HepG2 (cell line): ENCODE data around the gene PYY. TPM values are rescaled to one million over a fixed set of nuclear protein-coding genes. Genes with fewer than 3 reads are reported as not detected.
A peak's percentile ranks its signal among the peaks of the same experiment; 100 is the strongest.

ENCODE experiments used
- ATAC-seq: fragments of 200-7000 bp; cut with Tn5 transposase; 3 replicates; pipeline ENCODE4 v1.9.1; 2020; ENCODE audit warnings: mild to moderate bottlenecking, moderate library complexity
- BruUV-seq: library from RNA; stranded (reverse); fragments of 400-500 nt; replicated peaks from 2 replicates; lab custom pipeline; 2021; lab: Mats Ljungman, UMichigan
- CTCF ChIA-PET: fragments of 300-600 bp; formaldehyde crosslinking; extraction: SDS; loops from one replicate; lab custom pipeline; 2021; ENCODE audit warnings: low total read pairs, inconsistent platforms, low intra/inter-chr PET ratio; lab: Yijun Ruan, JAX
- POLR2A ChIA-PET: fragments of 350-600 bp; sonication (Branson Sonifier 250); formaldehyde crosslinking; loops from one replicate; lab custom pipeline; 2020; ENCODE audit warnings: antibody characterized with exemption, inconsistent platforms; lab: Yijun Ruan, JAX
- DNase-seq: peaks from one replicate; pipeline ENCODE4 v3.0.0-alpha.2; 2015; ENCODE audit warnings: low spot score
- FAIRE-seq: peaks from 3 replicates; lab custom pipeline; 2011; peaks lifted over from hg19 to GRCh38; lab: Jason Lieb, UNC
- H2AFZ ChIP-seq: one replicate; pipeline ENCODE4 v1.6.1; 2011; ENCODE audit warnings: low read length, inconsistent platforms
- H3K27ac ChIP-seq: fragments of 300-600 bp; 3 replicates; pipeline ENCODE4 v1.8.0; 2011; ENCODE audit warnings: mixed run types, mild to moderate bottlenecking, mixed read lengths, low read length, inconsistent platforms; ENCODE audit not compliant: insufficient read depth; ENCODE audit errors: extremely low read length
- H3K27me3 ChIP-seq, 2 experiments: fragments of 200-600 bp in 1 of 2; 2 replicates in 1 of 2; 3 replicates in 1 of 2; pipeline versions ENCODE4 v1.6.0 to v1.8.0; 2011; ENCODE audit warnings: low read length in 2 of 2, mild to moderate bottlenecking in 2 of 2, moderate library complexity in 2 of 2, inconsistent platforms in 1 of 2; ENCODE audit not compliant: insufficient read depth in 2 of 2, control insufficient read depth in 1 of 2
- H3K36me3 ChIP-seq, 2 experiments: fragments of 200-600 bp in 1 of 2; replicated peaks in 1 of 2; 2 replicates in 1 of 2; 3 replicates in 1 of 2; pipeline versions ENCODE4 v1.5.1 to v1.8.0; 2011; ENCODE audit warnings: low read length in 2 of 2, inconsistent platforms in 1 of 2; ENCODE audit not compliant: insufficient read depth in 2 of 2, control insufficient read depth in 1 of 2
- H3K4me1 ChIP-seq: 2 replicates; pipeline ENCODE4 v1.5.1; 2012; ENCODE audit warnings: low read length, inconsistent platforms; ENCODE audit not compliant: insufficient read depth
- H3K4me2 ChIP-seq: 2 replicates; pipeline ENCODE4 v1.6.0; 2011; ENCODE audit warnings: low read depth, low read length, inconsistent platforms
- H3K4me3 ChIP-seq, 3 experiments: fragments of 200-600 bp in 1 of 3; sonication (generic), shearing (Covaris generic) in 1 of 3; replicated peaks in 1 of 3; 2 replicates each; pipeline ENCODE4 v1.5.1; 2011 to 2016; ENCODE audit warnings: low read length in 3 of 3, inconsistent platforms in 2 of 3, low read depth in 2 of 3, mild to moderate bottlenecking in 2 of 3, control low read depth in 1 of 3, mixed read lengths in 1 of 3; ENCODE audit not compliant: insufficient read depth in 1 of 3
- H3K79me2 ChIP-seq: one replicate; pipeline ENCODE4 v1.6.1; 2011; ENCODE audit warnings: low read length, inconsistent platforms; ENCODE audit not compliant: insufficient read depth
- H3K9ac ChIP-seq: 2 replicates; pipeline ENCODE4 v1.6.0; 2011; ENCODE audit warnings: mild to moderate bottlenecking, low read depth, low read length, inconsistent platforms; ENCODE audit not compliant: insufficient read depth
- H3K9me3 ChIP-seq: 2 replicates; pipeline ENCODE4 v1.5.1; 2012; ENCODE audit warnings: mild to moderate bottlenecking, low read length
- H4K20me1 ChIP-seq: 2 replicates; pipeline ENCODE4 v1.6.0; 2011; ENCODE audit warnings: inconsistent platforms, mild to moderate bottlenecking, low read length, moderate library complexity; ENCODE audit not compliant: insufficient read depth
- ZNF296 ChIP-seq: sonication (generic); formaldehyde crosslinking; conservative IDR thresholded peaks from 2 replicates; pipeline ENCODE4 v1.5.0; 2020; ENCODE audit warnings: mild to moderate bottlenecking, missing genetic modification reagents
- ZNF501 ChIP-seq: sonication (generic); formaldehyde crosslinking; IDR thresholded peaks from 2 replicates; pipeline ENCODE4 v1.5.1; 2020; ENCODE audit warnings: mild to moderate bottlenecking, moderate library complexity, missing genetic modification reagents
- ZNF609 ChIP-seq: sonication (generic); formaldehyde crosslinking; IDR thresholded peaks from 2 replicates; pipeline ENCODE4 v1.4.0; 2020; ENCODE audit warnings: mild to moderate bottlenecking, missing genetic modification reagents, borderline replicate concordance
- ZNF619 ChIP-seq: sonication (generic); formaldehyde crosslinking; IDR thresholded peaks from 2 replicates; pipeline ENCODE4 v1.4.0; 2020; ENCODE audit warnings: mild to moderate bottlenecking, missing genetic modification reagents
- ZNF687 ChIP-seq: sonication (generic); formaldehyde crosslinking; IDR thresholded peaks from 2 replicates; pipeline ENCODE4 v1.5.1; 2020; ENCODE audit warnings: mild to moderate bottlenecking, missing genetic modification reagents, moderate library complexity
- ZNF691 ChIP-seq: sonication (generic); formaldehyde crosslinking; IDR thresholded peaks from 2 replicates; pipeline ENCODE4 v1.4.0; 2020; ENCODE audit warnings: missing genetic modification reagents, low read depth, mild to moderate bottlenecking, borderline replicate concordance
- ZNF770 ChIP-seq: sonication (generic); formaldehyde crosslinking; IDR thresholded peaks from 2 replicates; pipeline ENCODE4 v1.5.0; 2020; ENCODE audit warnings: mild to moderate bottlenecking, missing genetic modification reagents
- WGBS: methylation state at CpG from one replicate; pipeline ENCODE4 v1.1.6; 2017; ENCODE audit warnings: low lambda C conversion rate; 5-methylcytosine and 5-hydroxymethylcytosine counted together
- in situ Hi-C: cut with HindIII; loops from 2 replicates; pipeline ENCODE4 v1.10.0; 2017; ENCODE audit warnings: low pct_unique_long_range_greater_than_20kb; ENCODE audit not compliant: extremely low pct_ligation_motif_present
- intact Hi-C: fragments of 100-400 bp; cut with micrococcal nuclease; formaldehyde crosslinking; loops from one replicate; pipeline ENCODE4 v1.10.0; 2022; ENCODE audit not compliant: unreplicated experiment
- polyA plus RNA-seq, 8 experiments: library from polyadenylated mRNA; depleted of rRNA in 3 of 8; stranded (reverse) in 7 of 8; unstranded in 1 of 8; fragments of >200 nt; fragmentation: Illumina TruSeq in 4 of 8; extraction: Trizol in 4 of 8; gene quantifications; 2 replicates each; pipeline versions ENCODE4 v1.2.1 to v1.2.3, GENCODE V29; 2011 to 2016; ENCODE audit warnings: low read depth in 4 of 8, missing spikeins in 1 of 8, mixed read lengths in 1 of 8; ENCODE audit not compliant: insufficient read depth in 1 of 8
- total RNA-seq, 5 experiments: library from RNA; depleted of rRNA; stranded (reverse); fragments of >200 nt; fragmentation: Illumina TruSeq; extraction: Trizol; gene quantifications; 2 replicates each; pipeline ENCODE4 v1.2.3, GENCODE V29; 2016; ENCODE audit warnings: low read depth in 1 of 5

PYY gene
- total and polyA plus RNA-seq, 2 of the 13 experiments (the other 11 are each of a cell fraction or from before 2014, with no cell fraction given), result 0.25 TPM; not detected in 1

- TF ChIP-seq ZNF770 (CRISPR knock-in tag) (peak; percentile 40; the same call in 1 of the 2 replicates), ZNF691 (no peak), ZNF296 (CRISPR knock-in tag) (no peak)
These were observed 35.7 kb downstream of the PYY start (continued) for GRCh38 chr17:43918026-43918389.

GRCh38 chr17:43917348-43918025 lies 36.3 kb downstream of the PYY start:
- ChIA-PET POLR2A (no interaction called here), CTCF (no interaction called here)
- Histone ChIP-seq H3K27me3 (peaks cover 7 to 56% of the 10 kb centered on the region in 2 experiments; a peak in 4 of 5 replicates), H2AFZ (no peak overlapping the region), H4K20me1 (no peaks in the 10 kb centered on the region), H3K4me2 (no peak overlapping the region), H3K9me3 (no peaks in the 10 kb centered on the region), H3K27ac (no peak overlapping the region), H3K79me2 (no peaks in the 10 kb centered on the region), H3K4me1 (no peaks in the 10 kb centered on the region), H3K9ac (no peak overlapping the region), H3K36me3 (no peaks in the 10 kb centered on the region), H3K4me3 (no peak overlapping the region)
- in situ Hi-C loops (no loop called here), intact Hi-C loops (no loop called here)
- ATAC-seq, result peak; percentile 90
- no peak for FAIRE-seq
- no TSS peak for BruUV-seq
- 50% methylated on average over 36 of the region's 43 CpGs for WGBS
- no peak for DNase-seq
- peak; percentile 40; the same call in 1 of the 2 replicates for TF ChIP-seq ZNF687
- peak; percentile 44; the same call in 1 of the 2 replicates for TF ChIP-seq ZNF501 (CRISPR knock-in tag)
- TF ChIP-seq ZNF619 (CRISPR knock-in tag), result no peak
- no peak for TF ChIP-seq ZNF609 (CRISPR knock-in tag)
